Measurements from ENCODE around the gene CD80.

Gene CD80

DNA sequence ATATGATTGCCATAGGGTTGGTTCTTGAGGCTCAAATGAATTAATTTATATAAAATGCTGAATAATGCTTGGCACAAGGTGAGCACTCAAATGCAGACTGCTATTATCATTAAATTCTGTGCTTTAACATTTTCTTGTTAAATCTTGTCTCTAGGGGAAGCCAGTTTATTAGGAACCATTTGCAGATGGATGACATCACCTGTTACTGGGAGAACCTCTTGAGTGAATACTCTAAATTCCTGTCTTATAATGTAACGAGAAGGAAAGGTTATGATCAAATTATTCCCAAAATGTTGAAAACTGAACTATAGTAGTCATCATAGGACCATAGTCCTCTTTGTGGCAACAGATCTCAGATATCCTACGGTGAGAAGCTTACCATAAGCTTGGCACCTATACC lies 67.3 kb downstream of the CD80 start:
- DNase-seq = no peak

DNA sequence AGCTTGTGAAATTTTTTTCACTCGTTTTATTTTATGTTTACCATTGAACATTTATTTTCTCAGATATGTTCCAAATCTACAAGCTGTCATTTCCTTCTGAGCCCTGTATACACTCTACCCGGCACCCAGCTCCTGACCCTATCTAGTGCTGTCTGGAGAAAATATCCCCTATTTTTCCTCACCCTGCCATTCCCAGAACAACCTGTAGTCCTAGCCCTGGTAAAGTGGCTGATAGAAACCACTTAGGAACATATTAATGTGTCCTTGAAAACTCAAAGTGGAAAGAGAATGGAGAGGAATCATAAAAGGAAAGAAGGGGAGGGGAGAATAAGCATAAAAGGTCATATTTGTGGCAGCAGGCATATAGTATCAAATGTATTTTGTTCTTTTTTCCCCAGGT lies 69.3 kb downstream of the CD80 start:
- DNase-seq = no peak

DNA sequence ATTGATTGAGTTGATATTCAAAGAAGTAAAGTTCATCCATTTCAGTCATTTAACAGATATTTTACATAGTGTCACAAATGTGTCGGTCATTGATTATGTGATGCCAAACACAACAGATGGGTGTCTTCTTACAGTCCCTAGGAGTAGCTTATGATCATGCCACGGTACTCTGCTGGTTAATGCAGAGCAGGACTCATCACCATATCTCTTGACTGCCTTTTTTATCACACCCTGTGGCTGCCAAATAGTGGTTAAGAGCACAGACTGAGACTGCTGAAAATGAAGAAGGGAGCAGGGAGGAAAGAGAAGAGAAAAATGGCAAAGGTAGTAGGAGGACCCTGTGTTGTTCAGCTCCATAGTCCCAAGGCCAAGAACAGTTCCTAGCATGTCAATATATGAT lies 73.9 kb downstream of the CD80 start:
- no peak for DNase-seq

DNA sequence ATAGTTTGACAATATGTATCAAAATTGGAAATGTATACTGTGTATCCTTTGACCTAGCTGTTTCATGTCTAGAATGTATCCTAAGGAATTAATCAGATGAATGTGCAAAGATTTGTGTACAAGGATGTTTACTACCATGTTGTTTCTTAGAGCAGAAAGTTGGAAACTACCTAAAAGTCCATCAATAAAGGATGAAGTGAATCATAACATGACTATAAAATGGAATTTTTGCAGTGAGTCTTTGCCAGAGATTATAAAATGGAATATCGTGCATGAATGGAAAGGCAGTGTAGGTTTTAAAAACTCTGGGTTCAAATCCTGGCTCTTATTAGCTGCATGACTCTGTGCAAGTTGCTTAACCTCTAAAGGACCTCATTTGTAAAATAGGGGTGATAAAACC lies 76.3 kb downstream of the CD80 start:
- no peak for DNase-seq

DNA sequence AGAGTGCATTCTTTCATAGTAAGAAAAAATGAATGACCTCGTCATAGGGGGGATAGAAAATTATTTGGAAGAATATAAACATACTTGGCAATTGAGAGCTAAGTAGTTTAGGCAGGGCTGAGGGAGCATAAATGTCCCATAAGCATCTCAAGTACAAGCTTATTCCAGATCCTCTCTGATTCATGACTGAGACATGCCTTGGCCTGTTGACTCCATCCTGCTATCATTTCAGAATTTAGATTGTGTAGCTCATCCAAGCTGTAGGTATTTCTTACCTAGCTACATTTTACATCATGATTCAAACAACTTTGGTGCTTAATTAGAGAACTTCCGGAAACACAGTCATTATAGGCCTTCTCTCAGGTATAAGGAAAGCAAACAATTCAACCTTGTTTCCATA lies 78.3 kb downstream of the CD80 start:
- no peak for DNase-seq

Measured in left hindlimb (tissue), 1 donor.